ENCODE results near the gene GIPC1.
"Not testable (repeated sequence)": the region's sequence is repeated elsewhere in the genome, so short reads cannot be mapped to it uniquely, and the experiment has no call there.

Gene GIPC1

DNA sequence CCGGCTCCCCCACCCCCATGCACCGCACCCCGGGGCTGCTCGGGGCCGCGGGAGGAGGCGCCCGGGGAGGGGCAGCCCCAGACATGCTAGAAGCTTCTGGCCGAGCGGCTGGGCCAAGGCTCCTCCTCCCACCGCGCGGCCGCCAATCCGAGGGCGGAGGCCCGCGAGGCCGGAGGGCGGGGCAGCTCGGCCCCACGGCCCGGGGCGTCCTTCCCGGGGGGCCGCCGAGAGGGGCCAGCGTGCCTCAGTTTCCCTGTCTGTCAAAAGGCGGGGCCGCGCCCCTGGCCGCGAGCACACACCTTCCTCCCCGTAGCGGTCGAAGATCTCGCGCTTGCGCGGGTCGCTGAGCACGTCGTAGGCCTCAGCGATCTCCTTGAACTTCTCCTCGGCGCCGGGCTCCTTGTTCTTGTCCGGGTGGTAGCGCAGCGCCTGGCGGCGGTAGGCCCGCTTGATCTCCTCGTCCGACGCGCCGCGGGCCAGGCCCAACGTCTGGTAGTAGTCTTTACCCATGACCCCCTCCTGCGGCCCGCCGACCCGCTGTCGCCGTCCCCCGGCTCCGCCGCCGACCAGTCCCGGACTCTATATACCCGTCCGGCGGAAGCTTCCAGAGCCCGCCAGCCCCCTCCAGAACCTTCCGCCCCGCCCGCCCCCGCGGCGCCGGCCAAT lies 22.0 kb upstream of the GIPC1 start, which contains the start of gene DNAJB1:
Gene DNAJB1 (minus strand): TSS at position 558 of the 666 bp plus-strand sequence. CDS start 48 bp downstream, at position 510.
- peak; percentile 88 for DNase-seq

DNA sequence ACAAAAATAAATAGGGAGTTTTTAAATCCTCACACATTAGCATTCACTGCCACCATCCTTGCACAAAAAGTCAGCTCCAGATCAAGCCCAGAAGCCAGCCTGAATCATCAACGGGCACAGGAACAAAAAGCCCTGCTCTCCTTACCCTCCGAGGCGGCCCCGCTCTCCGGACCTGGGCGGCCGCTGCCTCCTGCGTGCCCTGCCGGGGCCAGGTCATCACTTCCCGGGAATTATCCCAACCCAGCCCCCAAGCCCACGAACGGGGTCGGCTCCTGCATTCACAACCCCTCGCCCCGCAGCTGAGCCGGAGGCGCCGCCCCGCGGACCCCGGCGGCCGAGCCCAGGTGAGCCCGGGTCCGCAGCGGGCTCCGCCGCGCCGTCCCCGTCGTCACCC lies 21.5 kb upstream of the GIPC1 start:
- no peak for DNase-seq

DNA sequence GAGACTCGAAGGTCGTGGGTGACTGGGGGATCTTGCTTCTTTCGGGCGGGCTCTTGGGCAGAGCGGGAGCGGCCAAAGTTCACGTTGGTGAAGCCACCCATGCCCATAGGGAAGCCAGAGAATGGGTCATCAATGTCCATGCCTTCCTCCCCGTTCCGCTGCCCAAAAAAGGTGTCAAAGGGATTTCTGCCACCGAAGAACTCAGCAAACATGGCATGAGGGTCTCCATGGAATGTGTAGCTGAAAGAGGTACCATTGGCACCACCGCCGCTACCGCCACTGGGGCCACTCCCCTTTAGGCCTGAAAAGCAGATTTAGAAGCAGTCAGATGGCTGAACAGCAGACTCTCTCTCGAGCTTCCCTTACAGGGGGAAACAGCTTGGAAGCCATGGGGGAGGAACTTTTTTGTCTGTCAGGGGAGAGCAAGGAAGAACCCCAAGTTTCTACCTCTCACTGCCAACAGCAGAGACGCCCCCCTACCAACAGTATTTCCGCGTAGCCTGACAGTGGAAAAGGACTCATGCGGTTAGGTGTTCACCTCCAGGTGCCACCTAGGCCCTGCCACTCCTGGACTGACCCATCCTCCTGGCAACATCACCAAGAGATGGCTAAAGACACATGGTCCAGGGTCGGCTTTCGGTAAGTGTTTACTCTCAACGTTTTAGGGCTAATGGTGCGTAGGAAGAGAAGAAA lies 21.0 kb upstream of the GIPC1 start:
- DNase-seq: peak; percentile 50

DNA sequence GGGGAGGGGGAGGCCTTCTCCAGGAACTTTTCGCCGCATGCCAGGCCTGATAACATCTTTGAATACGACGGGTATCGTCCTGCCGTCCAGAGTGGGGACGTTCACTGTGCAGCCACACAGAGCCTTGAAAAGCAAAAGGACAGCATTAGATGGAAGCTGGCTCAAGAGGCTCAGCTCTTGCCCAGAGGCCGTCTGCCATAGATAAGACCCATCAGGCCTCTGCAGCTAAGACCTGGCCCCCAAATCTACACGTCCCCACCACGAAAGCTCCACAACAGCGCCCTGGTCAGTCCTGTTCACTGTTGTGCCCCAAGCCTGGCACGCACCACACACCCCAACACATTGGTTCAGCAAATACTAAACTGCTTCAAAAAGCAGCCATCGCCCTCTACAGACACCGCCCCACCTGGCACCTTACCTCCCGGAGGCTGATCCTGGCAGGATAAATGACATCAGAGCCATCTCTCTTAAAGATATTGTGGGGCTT lies 20.2 kb upstream of the GIPC1 start:
- no peak for DNase-seq

DNA sequence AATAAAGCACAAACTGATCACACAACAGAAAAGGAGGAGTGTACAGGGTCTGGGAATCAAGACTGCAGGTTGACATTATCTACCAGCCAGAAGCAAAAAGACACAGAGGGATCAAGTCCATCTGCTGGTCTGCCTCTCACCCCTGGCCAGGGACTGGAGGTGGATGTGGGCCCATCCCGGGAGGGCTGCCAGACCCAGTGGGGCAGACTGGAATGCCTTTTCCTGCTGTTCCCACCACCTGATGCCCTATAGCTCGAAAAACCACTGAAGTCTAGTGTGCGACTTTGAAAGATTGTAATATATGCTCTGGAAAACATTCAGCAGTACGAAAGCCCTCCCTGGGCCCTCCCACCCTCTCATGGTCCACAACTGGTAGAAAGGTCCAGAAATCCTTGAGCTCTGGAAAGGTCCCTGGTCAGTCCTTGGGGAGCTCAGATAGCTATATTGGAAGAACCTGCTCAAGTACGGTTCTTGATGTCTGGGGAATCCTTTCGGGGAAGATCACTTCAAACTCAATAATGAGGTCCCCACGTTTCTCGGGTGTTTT lies 19.6 kb upstream of the GIPC1 start:
- no peak for DNase-seq

DNA sequence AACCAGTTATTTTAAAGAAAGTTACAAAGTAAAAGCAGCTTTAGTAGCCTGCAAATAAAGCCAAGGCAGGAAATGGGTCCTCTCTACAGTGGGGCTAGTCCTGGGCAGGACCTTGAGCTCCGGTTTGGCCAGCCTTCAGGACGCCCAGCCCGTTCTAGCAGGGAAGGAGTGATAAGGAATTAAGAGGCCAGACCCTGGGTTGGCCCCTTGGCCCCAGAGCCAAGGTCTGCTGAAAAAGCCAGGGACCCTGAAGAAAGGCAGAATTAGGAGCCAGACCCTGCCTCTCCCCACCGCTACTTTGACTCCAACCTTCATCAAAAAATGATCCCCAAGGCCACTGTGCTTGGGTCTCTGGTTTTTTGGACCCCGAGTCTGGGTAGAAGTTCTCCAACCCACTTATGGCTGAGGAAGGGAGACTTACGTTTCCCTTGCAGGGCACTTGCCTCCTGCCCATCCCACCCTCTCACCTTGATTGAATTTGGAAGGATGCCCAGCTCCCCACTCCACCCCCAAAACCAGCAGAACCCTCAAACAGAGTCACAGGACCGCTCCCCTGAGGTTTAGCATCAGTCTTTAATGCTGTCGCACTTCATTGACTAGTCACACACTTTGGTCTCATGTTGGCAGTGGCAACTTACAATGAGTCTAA lies 18.4 kb upstream of the GIPC1 start:
- no peak for DNase-seq

DNA sequence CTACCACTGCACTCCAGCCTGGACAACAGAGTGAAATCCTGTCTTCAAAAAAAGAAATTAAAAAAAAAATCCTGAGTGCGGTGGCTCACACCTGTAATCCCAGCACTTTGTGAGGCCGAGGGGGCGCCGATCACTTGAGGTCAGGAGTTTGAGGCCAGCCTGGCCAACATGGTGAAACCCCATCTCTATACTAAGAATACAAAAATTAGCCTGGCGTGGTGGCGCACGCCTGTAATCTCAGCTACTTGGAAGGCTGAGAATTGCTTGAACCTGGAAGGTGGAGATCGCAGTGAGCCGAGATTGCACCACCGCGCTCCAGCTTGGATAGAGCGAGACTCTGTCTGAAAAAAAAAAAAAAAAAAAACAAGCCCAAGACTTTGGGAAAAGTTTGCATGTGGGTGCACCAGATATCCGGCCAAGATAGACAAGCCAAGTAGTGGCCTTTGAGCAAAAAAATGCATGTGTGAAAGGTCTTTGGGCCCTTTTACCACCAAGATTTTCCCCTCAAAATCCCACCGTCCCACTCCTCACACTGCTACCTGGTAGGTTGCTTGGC lies 16.6 kb upstream of the GIPC1 start:
- no peak for DNase-seq

DNA sequence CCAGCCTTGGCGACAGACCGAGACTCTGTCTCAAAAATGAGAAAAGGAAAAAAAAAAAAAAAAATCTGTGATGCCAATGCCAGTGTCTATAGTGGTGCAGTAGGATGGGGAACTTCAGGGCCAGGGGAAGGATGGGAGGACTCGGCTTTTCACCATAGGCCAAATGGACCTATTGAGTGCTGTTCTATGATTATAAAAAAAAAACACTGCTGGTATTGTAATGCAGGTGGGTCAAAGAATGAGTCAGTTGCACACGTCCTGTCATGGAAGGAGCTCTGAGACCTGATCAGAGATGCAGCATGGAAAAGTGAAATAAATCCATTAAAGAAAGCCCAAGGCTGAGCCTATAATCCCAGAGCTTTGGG lies 15.3 kb upstream of the GIPC1 start:
- DNase-seq: no peak

DNA sequence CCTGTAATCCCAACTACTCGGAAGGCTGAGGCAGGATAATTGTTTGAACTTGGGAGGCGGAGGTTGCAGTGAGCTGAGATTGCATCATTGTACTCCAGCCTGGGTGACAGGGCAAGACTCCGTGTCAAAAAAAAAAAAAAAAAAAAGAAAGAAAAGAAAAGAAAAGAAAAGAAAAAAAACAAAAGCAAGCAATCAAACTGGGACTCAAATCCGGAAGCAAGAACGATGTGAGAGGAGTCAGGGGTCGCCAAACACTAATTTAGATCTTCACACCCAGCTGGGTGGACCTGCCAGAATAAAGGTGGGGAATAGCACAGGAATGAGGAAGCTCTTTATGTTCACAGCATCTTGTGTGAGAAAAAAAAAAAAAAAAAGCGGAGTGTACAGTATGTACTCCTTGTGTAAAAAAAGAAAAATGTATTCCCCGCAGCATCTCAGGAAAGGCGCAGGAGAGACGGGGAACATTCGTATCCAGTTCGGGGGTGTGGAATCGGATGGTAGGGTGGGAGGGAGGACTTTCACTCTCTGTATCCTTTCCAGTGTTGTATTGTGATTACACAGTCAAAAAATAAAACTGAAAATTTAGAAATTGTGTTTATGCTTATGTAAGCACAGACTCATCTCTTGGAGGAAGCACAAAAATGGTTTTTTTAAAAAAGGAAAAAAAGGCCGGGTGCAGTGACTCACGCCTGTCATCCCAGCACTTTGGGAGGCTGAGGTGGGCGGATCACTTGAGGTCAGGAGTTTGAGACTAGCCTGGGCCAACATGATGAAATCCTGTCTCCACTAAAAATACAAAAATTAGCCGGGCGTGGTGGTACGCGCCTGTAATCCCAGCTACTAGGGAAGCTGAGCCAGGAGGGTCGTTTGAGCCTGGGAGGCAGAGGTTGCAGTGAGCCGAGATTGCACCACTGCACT lies 14.6 kb upstream of the GIPC1 start:
- no peak for DNase-seq

DNA sequence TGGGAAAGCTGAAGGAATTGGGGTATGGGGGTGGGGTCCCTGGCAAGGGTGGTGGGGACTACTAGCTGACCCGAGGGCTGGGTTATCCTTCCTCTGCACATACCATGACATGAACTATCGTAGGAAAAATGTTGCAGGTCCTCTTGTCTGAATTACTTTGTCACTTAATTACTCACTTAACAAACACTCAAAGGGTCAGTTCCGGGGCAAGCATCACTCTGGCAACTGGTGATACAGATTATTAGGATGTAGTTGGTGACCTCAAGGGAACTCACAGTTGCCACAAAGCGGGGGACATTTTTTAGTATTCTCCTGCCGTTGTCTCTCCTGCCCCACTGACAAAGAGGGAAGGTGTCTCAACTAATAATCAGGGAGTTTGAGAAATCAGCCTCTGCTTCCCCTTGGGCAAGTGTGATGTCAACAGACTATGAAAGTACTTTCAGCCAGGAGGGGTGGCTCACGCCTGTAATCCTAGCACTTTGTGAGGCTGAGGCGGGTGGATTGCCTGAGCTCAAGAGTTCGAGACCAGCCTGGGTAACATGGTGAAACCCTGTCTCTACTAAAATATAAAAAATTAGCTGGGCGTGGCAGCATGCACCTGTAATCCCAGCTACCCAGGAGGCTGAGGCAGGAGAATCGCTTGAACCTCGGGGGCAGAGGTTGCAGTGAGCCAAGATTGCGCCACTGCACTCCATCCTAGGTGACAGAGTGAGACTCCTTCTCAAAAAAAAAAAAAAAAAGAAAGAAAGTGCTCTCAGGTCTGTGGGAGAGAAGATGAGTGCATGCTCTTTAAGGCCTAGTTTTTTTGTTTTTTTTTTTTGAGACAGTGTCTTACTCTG lies 12.0 kb upstream of the GIPC1 start:
- DNase-seq: no peak

DNA sequence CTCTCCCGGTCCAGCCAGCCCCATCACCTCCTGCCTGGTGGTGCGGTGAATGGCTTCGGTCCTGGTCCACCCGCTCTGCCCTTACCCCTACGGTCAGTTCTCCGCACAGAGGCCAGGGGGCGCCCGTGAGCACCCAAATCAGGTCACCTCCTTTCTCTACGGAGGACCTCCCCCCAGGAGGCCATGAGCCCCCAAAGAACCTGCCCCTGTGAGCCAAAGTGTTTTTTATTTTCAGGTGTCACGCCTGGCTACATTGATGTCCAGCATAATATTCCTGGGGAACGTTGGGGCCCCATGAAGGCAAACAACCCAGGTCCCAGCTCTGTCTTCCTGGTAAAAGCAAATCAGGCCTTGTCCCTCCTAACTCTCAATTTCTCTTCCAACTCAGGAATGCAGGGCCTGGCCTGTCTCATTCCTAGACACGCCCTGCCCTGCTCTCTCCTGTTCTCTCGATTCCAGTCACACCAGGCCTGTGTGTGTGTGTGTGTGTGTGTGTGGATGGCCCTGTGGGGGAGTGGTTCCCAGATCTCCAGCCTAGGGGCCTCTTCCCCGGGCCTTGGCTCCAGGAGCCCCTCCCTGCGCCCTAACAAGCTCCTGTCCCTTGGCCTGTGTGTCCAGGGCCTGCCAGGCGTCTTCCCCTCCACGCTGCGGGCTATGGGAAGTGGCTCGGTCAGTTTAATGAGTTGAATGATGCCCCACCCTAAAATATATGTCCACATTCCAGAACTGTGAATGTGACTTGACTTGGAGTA lies 9.7 kb upstream of the GIPC1 start:
- no peak for DNase-seq

DNA sequence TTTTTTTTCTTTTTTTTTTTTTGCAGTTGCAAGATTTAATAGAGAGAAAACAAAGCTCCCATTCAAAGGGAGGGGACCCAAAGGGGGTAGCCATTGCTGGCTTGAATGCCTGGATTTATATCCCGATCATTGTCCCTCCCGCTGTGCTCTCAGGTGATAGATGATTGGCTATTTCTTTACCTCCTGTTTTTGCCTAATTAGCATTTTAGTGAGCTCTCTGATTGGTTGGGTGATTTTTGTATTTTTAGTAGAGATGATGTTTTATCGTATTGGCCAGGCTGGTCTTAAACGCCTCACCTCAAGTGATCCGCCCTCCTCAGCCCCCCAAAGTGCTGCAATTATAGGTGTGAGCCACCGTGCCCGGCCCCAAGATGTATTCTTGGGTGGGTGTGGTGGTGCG lies 8.6 kb upstream of the GIPC1 start:
- DNase-seq: not testable (repeated sequence)

DNA sequence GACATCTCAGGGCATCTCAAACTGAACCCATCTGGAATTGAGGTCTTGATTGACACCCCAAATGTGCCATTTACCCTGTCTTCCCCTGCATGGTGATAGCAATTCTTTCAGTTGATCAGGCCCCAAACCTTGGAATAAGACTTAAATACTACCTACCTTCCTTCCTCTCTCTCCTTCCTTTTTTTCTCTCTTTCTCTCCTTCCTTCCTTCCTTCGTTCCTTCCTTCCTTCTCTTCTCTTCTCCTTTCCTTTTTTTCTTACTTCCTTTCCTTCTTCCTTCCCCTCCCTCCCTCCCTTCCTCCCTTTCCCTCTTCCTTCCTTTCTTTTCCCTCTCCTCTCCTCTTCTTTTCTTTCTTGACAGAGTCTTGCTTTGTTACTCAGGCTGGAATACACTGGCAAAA lies 7.4 kb upstream of the GIPC1 start:
- no peak for DNase-seq

DNA sequence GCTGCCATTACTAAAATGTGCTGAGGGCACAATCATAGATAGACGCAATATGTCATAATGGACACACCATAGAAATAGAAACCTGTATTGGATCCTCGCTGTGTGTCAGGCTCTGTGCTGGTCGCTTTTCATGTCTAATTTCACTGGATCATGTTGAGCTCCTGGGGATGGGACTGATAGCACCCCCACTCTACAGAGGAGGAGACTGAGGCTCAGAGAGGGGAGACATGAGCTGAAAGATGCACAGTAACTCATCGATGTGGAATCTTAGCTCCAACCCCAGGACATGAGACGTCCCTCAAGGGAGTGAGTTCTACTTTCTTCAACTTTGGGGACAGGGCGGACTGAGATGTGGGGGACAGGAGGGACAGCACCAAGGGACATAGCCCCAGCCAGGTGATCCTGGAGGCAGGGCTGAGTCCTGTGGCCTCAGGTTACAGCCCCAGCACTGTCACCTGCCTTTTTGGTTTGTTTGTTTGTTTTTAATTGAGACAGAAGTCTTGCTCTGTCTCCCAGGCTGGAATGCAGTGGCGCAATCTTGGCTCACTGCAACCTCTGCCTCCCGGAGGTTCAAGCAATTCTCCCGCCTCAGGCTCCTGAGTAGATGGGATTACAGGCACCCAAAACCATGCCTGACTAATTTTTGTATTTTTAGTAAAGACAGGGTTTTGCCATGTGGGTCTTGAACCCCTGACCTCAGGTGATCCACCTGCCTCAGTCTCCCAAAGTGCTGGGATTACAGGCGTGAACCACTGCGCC lies 6.6 kb upstream of the GIPC1 start:
- no peak for DNase-seq

DNA sequence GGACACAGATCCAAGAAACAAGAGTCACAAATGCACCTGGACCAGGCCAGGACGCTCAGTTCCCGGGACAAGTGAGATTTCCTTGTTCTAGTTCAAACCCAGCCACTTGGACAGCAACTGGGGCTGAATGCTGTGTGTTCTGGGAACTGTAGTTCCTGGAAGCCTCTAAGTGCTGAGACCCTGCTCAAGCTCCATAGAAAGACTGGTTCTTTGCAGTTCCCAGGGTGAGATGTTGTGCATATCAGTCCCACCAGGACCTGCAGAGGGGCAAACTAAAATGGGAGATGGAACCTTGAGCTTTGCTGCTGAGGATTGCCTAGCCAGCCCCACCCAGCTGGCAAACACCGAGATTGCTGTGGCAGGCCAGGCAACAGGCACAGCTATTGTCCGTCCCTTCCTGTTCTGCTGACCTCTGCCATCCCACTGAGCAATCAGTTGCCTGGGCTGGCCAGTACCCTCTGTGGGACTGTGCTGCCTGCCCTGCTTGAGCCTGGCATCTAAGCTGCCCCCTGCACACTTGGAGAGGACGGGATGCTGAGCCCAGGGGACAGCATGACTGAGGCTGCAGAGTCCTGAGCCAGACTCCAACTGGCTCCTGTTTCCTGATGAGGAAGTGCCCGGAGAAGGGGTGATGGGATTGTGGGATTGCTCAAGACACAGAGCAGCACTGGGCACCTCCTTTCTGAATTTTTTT lies 1.4 kb upstream of the GIPC1 start:
- peak; percentile 74 for DNase-seq

DNA sequence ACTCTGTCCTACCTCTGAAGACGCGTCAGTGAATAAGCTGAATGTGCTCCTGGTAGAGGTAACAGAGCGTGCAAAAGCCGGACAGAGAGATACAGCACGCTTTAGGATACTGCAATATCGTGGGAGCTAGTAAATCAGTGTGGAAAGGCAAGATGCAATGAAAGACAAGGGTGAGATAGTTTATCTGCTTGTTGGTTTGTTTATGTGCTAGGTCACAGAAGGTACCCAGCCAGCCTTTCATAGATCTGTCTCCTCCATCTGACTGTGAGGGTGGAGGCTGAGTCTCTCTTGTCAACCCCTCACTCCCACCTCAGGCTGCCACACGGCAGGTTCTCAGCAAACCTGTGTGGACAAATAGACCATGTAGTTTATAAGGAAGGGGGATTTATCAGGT lies 904 bp upstream of the GIPC1 start:
- no peak for DNase-seq

DNA sequence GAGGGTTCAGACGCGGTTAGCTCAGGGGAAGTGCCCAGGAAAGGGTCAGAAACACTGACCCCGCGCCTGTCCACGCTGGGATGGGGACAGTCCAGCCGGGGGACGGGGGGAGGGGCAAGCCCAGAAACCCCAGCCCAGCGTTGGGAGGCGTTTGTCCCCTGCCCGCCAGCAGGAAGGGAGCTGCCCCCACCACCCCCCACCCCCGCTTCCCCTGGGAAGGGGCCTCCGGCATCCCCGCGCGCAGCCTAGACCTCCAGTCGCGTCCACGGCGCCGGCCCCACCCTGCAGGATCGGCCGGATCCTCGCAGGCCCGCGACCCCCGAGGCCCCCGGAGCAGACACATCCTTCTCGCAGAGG lies 277 bp downstream of the GIPC1 start:
- DNase-seq: no peak

DNA sequence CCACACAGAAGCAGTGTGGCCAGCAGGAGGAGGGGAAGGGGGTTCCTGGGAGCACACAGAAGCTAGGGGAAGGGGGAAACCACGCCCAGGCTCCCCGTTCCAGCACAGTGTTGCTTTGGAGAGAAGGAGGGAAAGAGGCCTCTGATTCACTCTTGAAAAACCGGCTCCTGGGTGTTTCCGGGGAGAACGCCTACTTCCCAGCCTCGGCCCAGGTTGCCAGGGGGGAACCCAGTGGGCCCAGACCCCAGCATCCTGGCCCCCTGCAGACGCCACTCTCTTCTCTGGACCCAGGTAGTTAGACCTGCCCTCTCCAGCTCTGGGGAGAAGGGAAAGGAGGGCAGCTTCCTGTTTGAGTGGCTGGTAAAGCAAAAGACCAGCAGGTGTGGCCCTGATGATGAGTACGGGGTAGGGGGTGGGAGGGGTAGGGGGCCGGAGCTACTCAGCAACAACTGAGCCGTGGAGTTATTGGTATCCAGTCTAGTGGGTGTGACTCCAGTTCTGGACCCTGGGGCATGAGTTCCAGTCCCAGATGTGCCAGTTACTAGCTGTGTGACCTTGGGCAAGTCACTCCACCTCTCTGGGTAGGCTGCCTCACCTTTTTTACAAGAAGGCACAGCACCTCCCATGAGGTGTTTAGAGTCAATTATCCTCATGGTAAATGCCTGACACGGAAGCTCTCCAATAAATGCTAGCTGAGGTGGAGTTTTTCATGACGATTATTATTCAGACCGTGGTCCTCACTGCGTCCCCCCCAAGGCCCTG lies 836 bp downstream of the GIPC1 start:
- no peak for DNase-seq

DNA sequence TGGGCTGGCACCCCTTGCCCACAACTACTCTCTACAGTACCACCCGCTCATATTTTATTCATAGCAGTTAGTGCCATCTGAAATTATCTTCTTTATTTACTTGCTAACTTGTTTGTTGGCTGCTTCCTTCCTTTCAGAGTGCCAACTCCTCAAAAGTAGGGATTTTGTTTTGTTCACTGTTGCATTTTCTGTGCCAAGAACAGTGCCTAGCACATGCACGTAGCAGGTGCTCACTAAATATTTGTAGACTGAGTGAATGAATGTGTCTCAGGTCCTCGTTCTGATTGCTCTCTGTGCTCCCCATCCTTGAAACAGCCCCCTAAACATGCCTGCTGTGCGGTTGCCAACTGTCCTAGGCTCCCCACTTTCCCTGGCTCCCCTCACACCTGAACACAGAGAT lies 1.5 kb downstream of the GIPC1 start:
- DNase-seq: no peak
